Embryonic facial prominence (tissue), 1 donor: ENCODE data around the gene IL11.

Experiments used
- DNase-seq: peaks from one replicate; pipeline ENCODE4 v3.0.0-alpha.2; 2016; ENCODE audit errors: extremely low spot score

Gene IL11

GRCh38 chr19:55391191-55391670, 21.0 kb upstream of the IL11 start:
- DNase-seq = no peak

- DNase-seq = no peak
Measured at GRCh38 chr19:55390461-55390880, 20.2 kb upstream of the IL11 start.

GRCh38 chr19:55389386-55390317, 19.4 kb upstream of the IL11 start:
- no peak for DNase-seq

DNA sequence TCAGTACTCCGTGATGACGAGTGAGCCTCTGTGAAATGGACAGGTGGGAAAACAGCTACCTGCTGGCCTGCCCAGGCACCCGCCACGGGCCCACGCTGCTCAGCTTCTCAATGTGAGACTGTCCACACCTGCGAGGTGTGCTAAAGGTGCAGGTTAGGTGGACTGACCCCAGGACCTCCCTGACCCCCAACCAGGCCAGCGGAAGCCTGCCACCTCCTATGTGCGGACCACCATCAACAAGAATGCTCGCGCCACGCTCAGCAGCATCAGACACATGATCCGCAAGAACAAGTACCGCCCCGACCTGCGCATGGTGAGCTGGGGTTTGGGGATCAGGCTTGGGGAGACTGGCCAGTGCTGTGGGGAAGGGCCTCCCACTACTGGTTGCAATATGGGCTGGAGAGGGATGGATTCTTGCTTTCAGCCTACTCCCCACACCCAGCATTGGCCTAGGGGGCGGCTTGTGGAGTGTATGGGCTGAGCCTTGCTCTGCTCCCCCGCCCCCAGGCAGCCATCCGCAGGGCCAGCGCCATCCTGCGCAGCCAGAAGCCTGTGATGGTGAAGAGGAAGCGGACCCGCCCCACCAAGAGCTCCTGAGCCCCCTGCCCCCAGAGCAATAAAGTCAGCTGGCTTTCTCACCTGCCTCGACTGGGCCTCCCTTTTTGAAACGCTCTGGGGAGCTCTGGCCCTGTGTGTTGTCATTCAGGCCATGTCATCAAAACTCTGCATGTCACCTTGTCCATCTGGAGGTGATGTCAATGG, 17.7 kb upstream of the IL11 start:
- no peak for DNase-seq

DNA sequence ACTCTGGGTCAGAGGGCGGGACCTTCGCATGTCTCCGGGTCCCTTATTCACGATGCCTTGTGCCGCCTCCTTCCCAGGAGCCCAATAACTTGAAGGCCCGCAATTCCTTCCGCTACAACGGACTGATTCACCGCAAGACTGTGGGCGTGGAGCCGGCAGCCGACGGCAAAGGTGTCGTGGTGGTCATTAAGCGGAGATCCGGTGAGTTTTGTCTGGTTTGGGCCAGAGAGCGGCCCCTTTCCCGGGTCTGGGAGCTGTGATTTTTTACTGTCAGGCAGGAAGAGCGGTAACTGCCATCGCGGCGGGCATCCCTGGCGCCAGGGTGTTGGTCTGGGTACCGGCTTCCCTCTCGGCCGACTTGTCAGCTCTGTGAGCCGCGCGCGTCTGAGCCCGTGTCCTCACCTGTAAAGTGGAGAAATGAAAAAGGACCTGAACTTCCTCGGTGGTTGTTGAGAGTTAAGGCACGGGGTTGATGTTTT, 16.3 kb upstream of the IL11 start:
- no peak for DNase-seq

DNA sequence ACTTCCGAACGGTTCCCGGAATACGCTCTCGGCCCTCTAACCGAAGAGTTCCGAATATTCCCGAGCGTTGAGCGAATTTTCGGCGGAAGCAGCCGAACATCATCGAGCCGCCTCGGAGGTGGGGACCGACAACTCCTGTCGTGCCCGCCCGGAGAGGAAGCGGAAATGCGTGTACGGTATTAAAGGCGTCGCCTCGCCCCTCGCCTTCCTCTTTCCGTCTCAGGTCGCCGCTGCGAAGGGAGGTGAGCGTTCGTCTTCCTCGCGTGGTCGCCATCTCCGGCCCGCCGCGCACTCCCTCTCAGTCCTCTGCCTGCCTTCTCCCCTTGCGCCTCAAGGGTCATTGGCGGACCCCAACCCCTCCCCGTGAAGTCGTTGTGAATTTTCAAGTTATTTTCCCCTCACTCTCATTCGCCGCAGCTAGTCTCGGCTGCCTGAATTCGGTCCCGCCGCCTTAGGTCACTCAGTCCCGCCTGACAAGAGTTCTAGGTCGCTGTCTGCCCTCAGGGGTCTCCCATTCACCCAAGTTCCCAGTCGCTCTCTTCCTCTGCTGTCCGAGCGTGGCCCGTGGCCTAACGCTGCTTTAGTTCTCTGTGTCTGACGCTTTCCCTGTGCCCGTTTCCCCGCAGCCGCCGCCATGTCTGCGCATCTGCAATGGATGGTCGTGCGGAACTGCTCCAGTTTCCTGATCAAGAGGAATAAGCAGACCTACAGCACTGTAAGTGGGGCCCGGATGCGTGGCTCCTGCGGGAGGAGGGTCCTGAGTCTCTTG, 15.6 kb upstream of the IL11 start, which contains the start of gene RPL28:
RPL28 (plus strand) TSS at position 209 of the 769 bp plus-strand sequence; CDS start at position 635, 426 bp downstream.
- peak; percentile 96 for DNase-seq

GRCh38 chr19:55384920-55385723, 14.9 kb upstream of the IL11 start:
- peak; percentile 87 for DNase-seq

DNA sequence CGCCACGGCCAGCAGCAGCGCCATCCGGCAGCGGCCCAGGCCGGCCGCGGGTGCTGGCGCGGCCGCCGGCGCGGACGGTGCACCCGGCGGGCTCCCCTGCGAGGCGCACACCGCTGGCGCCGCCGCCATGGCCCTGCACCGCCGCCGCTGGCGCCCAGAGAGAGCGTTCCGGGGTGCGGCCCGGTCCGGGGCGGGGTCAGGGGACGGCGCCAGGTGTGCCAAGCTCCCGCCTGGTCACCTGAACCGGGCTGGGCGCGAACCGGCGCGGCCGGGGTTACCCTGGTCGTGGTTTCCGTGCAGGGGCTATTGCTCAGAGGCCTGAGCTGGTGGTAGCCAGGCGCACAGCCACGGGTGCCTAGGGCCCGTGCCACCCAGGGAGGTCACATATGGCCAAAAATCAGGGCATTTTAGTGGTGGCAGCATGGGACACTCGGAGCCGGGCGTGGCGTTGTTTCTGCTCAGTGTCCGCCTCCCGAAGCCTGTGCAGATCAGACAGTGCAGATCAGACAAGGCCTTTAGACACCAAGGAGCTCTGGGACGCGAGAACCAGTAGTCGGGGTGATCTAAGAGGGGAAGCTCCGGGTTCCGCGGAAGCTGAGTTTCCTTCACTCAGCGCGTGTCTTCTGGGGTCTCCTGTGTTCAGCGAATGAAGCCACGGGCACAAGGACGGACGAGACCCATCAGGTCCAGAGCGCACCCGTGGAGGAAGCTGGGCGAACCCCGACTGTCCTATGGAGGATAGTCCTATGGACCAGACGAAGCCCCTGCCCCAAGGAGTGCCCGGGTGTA, 14.1 kb upstream of the IL11 start, which contains the start of gene TMEM238:
TMEM238 (minus strand) TSS at position 162 of the 789 bp plus-strand sequence; CDS start at position 129, 33 bp downstream.
- no peak for DNase-seq

DNA sequence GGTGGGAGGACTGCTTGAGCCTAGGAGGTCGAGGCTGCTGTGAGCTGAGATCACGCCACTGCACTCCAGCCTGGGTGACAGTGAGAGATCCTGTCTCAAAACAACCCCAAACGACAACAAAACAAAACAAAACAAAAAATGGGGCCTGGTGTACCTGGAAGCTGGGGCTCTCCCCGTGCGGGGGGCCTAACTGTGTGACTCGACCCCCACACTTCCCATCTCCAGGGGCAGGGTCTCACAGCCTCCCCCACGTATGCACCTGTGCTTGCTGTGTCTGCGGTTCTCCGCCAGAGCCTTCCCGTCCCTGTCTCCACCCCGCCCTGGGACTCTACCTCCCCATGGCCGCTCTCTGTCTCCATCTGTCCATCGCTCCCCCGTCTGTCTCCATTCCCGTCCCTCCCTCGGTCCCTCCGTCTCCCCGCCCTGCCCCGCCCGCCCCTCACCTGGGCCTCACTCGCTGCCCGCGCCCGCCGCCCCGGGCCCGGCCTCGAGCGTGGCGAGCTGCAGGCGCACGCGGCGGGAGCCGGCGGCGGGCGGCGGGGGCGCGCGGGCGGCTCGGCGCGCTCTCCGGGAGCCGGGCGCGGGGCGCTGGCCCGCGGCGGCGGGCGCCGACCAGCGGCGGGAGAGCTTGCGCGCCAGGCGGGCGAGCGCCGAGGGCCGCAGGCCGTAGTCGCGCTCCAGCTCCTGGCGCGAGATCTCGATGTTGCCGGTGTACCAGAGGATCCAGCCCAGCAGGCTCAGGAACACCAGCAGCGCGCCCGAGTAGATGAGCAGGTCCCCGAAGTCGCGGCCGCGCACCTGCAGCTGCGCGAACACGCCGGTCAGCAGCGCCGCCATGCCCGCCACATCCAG, 13.2 kb upstream of the IL11 start:
- DNase-seq = no peak

- no peak for DNase-seq
Measured at GRCh38 chr19:55382522-55383054, 12.3 kb upstream of the IL11 start.

GRCh38 chr19:55382013-55382412, 11.8 kb upstream of the IL11 start:
- no peak for DNase-seq

DNA sequence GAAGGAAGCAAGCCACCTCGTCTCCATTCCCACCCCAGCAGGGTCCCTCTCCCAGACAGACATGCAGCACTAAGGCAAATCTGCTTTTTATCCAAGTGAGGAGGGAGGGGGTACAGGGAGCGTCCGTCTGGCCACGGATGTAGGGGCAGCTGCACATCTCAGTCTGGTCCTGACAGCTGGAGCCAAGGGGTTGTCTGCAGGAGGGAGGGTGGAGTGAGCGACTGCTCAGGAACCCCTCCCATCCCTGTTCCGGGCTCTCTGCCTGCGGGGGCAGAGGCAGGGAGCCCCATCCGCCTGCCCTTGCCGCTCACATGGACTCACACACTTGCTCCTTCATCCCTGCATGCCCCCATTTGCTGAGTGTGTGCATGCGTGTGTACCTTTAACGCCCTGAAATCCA, 8.9 kb upstream of the IL11 start:
- DNase-seq = no peak

GRCh38 chr19:55377356-55378131, 7.3 kb upstream of the IL11 start:
- DNase-seq = no peak

- DNase-seq = no peak
Measured at GRCh38 chr19:55376241-55376933, 6.1 kb upstream of the IL11 start, which contains the start of gene TMEM190. TMEM190 (plus strand) TSS chr19:55376826; CDS start chr19:55376854, 28 bp downstream.

GRCh38 chr19:55373993-55374757, 3.9 kb upstream of the IL11 start:
- no peak for DNase-seq

DNA sequence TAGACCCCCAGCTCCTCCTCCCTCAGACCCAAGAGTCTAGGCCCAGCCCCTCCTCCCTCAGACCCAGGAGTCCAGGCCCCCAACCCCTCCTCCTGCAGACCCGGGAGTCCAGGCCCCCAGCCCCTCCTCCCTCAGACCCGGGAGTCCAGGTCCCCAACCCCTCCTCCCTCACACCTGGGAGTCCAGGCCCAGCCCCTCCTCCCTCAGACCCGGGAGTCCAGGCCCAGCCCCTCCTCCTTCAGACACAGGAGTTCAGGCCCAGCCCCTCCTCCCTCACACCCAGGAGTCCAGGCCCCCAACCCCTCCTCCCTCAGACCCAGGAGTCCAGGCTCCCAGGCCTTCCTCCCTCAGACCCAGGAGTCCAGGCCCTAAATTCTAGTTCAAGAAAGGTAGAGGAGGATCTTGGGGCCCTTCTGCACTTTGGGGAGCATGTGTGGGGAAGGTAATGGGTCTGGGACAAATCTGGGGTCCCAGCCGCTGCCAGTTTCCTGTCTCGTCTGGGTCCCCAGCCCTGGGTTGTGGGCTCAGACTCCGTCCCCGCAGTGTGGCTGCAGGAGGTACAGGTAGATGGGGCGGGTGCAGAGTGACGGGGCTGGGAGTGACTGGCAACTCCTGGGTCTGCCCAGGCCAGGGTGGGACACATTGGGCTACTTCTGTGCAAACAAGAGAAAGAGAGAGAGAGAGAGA, 3.2 kb upstream of the IL11 start:
- no peak for DNase-seq
